Smooth muscle cell (in vitro differentiated cells): ENCODE results near the gene INTS4. TPM values are rescaled to one million over a fixed set of nuclear protein-coding genes. Genes with fewer than 3 reads are reported as not detected.

Experiments used
- DNase-seq: peaks from one replicate; lab custom pipeline; 2025; ENCODE audit not compliant: unreplicated experiment; lab: John Stamatoyannopoulos, UW
- H2AFZ ChIP-seq: fragments of 200-600 bp; sonication (generic); 2 replicates; pipeline ENCODE4 v1.6.0; 2016; ENCODE audit warnings: antibody characterized with exemption, low read depth, mild to moderate bottlenecking
- H3F3A ChIP-seq: fragments of 200-600 bp; sonication (generic); 2 replicates; pipeline ENCODE4 v1.6.0; 2017; ENCODE audit warnings: antibody characterized with exemption, low read depth
- H3K27ac ChIP-seq: fragments of 200-600 bp; sonication (generic); 2 replicates; pipeline ENCODE4 v1.5.1; 2016; ENCODE audit warnings: low read depth, mild to moderate bottlenecking
- H3K27me3 ChIP-seq: fragments of 200-600 bp; sonication (generic); 2 replicates; pipeline ENCODE4 v1.6.1; 2016; ENCODE audit warnings: low read depth, mild to moderate bottlenecking
- H3K36me3 ChIP-seq: fragments of 200-600 bp; sonication (generic); 2 replicates; pipeline ENCODE4 v1.5.1; 2016; ENCODE audit warnings: low read depth
- H3K4me1 ChIP-seq: fragments of 200-600 bp; sonication (generic); 2 replicates; pipeline ENCODE4 v1.5.1; 2016; ENCODE audit warnings: low read depth
- H3K4me2 ChIP-seq: fragments of 200-600 bp; sonication (generic); 2 replicates; pipeline ENCODE4 v1.6.0; 2016; ENCODE audit warnings: mild to moderate bottlenecking
- H3K4me3 ChIP-seq: fragments of 200-600 bp; sonication (generic); 2 replicates; pipeline ENCODE4 v1.5.1; 2016; ENCODE audit warnings: mild to moderate bottlenecking
- H3K79me2 ChIP-seq: fragments of 200-600 bp; sonication (generic); 2 replicates; pipeline ENCODE4 v1.6.0; 2016; ENCODE audit warnings: low read depth, mild to moderate bottlenecking
- H3K9ac ChIP-seq: fragments of 200-600 bp; sonication (generic); 2 replicates; pipeline ENCODE4 v1.6.0; 2016; ENCODE audit warnings: low read depth
- H3K9me3 ChIP-seq: fragments of 200-600 bp; sonication (generic); replicated peaks from 2 replicates; pipeline ENCODE4 v1.5.1; 2016; ENCODE audit warnings: low read depth
- H4K20me1 ChIP-seq: fragments of 200-600 bp; sonication (generic); 2 replicates; pipeline ENCODE4 v1.6.0; 2016; ENCODE audit warnings: low read depth
- CTCF ChIP-seq: fragments of 200-600 bp; sonication (generic); IDR thresholded peaks from 2 replicates; pipeline ENCODE4 v1.5.1; 2017; ENCODE audit warnings: borderline replicate concordance, mild to moderate bottlenecking, antibody characterized with exemption; ENCODE audit not compliant: insufficient read depth, poor library complexity, severe bottlenecking
- WGBS: methylation state at CpG from one replicate; pipeline ENCODE4 v1.1.7; 2016; ENCODE audit warnings: low lambda C conversion rate; 5-methylcytosine and 5-hydroxymethylcytosine counted together
- polyA plus RNA-seq: library from polyadenylated mRNA; unstranded; fragments of >200 nt; fragmentation: Nextera tagmentation; extraction: Ambion mirVana; gene quantifications from 2 replicates; pipeline ENCODE4 v1.2.1, GENCODE V29; 2016
- total RNA-seq: library from RNA; depleted of rRNA; stranded (reverse); fragments of >200 nt; gene quantifications from 2 replicates; pipeline ENCODE4 v1.2.3, GENCODE V29; 2014

The INTS4 gene
- total and polyA plus RNA-seq, 2 experiments from 2014 or later: 22.4 to 28.9 TPM

GRCh38 chr11:78025378-78025777 lies 30.9 kb upstream of the INTS4 start:
- no peaks in the 10 kb centered on the region for H4K20me1 ChIP-seq
- no peak overlapping the region for H2AFZ ChIP-seq
- no peaks in the 10 kb centered on the region for H3F3A ChIP-seq
- no peaks in the 10 kb centered on the region for H3K9me3 ChIP-seq
- no peak overlapping the region for H3K4me3 ChIP-seq
- H3K9ac ChIP-seq: no peak overlapping the region
- no peaks in the 10 kb centered on the region for H3K27me3 ChIP-seq
- DNase-seq: no peak
- TF ChIP-seq CTCF: no peak
- H3K4me2 ChIP-seq: no peak overlapping the region
- peaks cover 5% of the 10 kb centered on the region for H3K4me1 ChIP-seq
- H3K27ac ChIP-seq: no peak overlapping the region
- no peaks in the 10 kb centered on the region for H3K36me3 ChIP-seq
- no peaks in the 10 kb centered on the region for H3K79me2 ChIP-seq

- Histone ChIP-seq H3K79me2 (no peaks in the 10 kb centered on the region), H3K4me3 (peak overlapping the region; percentile 53)
Measured at GRCh38 chr11:78023426-78023825, 29.0 kb upstream of the INTS4 start.

GRCh38 chr11:78022397-78023396 lies 28.2 kb upstream of the INTS4 start, which contains the start of gene KCTD14:
Gene KCTD14, minus strand, starts transcription at chr11:78023276. Its CDS starts 27 bp downstream, at chr11:78023249.
- no peak for DNase-seq
- WGBS: 8% methylated on average over 37 of the region's 37 CpGs

More at GRCh38 chr11:78023426-78023825, 29.0 kb upstream of the INTS4 start:
- no peak for TF ChIP-seq CTCF
- WGBS: 84% methylated on average over 7 of the region's 7 CpGs
- Histone ChIP-seq H4K20me1 (no peaks in the 10 kb centered on the region), H3K9me3 (no peaks in the 10 kb centered on the region), H3K4me1 (peaks cover 5% of the 10 kb centered on the region), H3K9ac (peak overlapping the region; percentile 46), H3K27ac (no peak overlapping the region), H3K36me3 (no peaks in the 10 kb centered on the region), H2AFZ (peak overlapping the region; percentile 69), H3F3A (no peaks in the 10 kb centered on the region), H3K27me3 (no peaks in the 10 kb centered on the region), H3K4me2 (peak overlapping the region; percentile 89)
- DNase-seq: no peak

More at GRCh38 chr11:78022397-78023396, 28.2 kb upstream of the INTS4 start, which contains the start of gene KCTD14:
- Histone ChIP-seq H3K4me2 (peak within 1 kb of the TSS; percentile 89), H3F3A (no peaks in the 10 kb centered on the region), H3K9me3 (no peaks in the 10 kb centered on the region), H3K36me3 (no peaks in the 10 kb centered on the region), H3K27me3 (no peaks in the 10 kb centered on the region), H4K20me1 (no peaks in the 10 kb centered on the region), H3K79me2 (no peaks in the 10 kb centered on the region), H3K4me3 (peak within 1 kb of the TSS; percentile 53), H2AFZ (peak within 1 kb of the TSS; percentile 69), H3K9ac (peak within 1 kb of the TSS; percentile 46), H3K27ac (no peak within 1 kb of the TSS), H3K4me1 (peaks cover 5% of the 10 kb centered on the region)
- TF ChIP-seq CTCF: no peak
